GM18498 (cell line): ENCODE measurements around the gene BACH2.
"Not testable (repeated sequence)": the region's sequence is repeated elsewhere in the genome, so short reads cannot be mapped to it uniquely, and the experiment has no call there.

ENCODE experiments used
- ATAC-seq: cut with Tn5 transposase; IDR thresholded peaks from one replicate; pipeline ENCODE4 v1.9.1; 2021; ENCODE audit warnings: mild to moderate bottlenecking, moderate library complexity; ENCODE audit not compliant: unreplicated experiment

Gene BACH2

DNA sequence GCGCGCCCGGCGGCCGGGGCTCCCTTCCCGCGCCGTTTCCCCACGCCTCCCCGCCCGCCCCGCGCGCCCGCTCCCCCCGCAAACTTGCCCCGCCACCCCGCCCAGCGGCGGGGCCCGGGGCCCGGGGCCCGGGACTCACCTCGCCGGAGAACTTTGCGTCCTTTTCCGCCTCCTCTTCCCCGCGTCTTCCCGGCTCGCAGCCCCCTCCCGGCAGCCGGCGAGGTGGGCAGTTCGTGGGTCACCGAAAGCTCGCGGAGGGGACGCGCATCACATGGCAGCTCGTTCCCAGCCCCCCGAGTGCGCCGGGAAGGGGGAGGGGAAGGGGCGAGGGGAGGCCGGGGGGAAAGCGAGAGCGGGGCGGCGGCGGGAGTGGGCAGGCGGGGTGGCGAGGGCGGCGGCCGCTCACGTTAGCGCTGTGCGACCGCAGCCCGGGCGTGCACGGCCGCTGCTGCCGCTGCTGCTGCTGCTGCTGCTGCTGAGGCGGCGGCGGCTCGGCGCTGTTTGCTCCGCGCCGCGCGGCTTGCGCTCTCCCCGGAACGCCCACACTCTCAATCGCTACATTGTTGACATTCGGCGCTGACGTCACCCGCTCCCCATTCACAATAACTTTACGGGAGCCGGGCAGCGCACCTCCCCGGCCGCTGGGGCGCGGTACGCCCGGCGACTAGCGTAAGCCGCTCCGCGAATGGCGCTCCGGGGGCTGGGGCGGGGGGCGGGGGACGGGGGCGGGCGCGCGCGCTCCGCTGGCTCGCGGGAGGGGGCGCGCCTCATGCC is at the start of gene BACH2:
TSS of gene BACH2 (minus strand) at position 503 of the 774 bp plus-strand sequence. CDS start 287,999 bp downstream, outside the sequence.
- peak; percentile 75 for ATAC-seq

DNA sequence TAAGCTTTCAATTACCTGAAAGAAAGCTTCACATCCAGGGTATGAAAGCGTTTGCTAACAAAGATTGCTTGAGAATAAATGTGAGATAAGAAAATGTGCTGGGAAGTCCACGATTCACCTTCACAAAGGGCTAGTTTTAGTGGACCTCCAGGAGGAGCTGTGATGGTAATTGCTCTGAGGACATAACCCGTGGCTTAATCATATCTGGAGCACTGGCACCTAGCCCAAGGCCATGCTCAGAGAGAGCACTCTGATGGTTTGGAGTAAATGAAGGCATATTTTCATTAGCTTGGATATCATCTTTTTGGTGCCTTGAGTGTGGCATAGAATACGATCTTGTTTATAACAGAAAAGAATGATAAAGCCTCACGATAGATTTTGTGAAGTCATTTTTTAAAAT is 46.9 kb upstream of the BACH2 start:
- no peak for ATAC-seq

DNA sequence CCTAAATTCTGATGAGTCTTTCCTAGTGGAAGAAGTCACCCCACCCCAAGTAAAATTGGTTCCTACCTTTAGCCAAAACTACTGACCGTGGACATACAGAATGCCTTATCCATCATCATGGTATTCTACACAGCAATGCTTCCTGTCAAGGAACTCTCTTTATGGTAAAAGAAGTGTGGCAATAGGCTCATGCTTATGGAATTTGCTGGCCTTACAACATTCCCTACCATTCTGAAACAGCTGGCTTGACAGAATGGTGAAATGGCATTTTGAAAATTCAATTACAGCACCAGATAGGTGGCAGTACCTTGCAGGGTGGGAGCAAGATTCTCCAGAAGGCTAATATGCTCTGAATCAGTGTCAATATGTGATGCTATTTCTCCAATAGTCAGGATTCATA is 41.8 kb upstream of the BACH2 start:
- ATAC-seq: no peak

DNA sequence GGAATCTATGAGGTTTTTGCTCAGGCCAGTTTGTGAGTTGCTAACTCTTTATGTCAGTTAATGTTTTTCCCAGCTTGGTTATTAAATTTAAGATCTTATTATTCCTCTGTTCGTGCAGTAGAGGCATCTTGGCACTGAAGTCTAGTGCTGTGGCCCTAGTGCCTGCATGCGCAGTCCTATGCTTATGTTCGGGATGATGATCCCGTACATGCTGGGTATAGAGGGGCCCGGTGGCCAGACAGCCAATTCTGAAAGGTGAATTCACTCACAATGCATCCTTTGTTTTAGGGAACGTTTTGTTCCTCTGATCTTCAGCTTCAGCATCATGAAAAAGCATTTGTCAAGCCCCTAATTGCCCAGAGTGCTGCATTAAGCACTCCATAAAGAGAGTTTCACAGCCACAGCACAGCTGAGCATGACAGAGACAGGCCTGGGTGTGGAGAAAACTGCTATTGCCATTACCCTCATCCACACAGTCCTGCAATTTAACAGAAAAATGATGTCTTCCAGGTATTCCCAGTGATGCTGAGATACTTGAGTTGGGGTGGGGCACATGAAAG is 39.8 kb upstream of the BACH2 start:
- ATAC-seq: no peak

DNA sequence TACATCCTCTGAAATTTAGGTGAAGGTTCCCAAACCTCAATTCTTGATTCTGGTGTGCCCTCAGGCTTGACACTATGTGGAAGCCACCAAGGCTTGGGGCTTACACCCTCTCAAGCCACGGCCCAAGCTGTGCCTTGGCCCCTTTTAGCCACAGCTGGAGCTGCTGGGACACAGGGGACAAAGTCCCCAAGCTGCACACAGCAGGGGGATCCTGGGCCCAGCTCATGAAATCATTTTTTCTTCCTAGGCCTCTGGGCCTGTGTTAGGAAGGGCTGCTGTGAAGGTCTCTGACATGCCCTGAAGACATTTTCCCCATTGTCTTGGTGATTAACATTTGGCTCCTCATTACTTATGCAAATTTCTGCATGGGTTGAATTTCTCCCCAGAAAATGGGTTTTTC is 37.3 kb upstream of the BACH2 start:
- no peak for ATAC-seq

DNA sequence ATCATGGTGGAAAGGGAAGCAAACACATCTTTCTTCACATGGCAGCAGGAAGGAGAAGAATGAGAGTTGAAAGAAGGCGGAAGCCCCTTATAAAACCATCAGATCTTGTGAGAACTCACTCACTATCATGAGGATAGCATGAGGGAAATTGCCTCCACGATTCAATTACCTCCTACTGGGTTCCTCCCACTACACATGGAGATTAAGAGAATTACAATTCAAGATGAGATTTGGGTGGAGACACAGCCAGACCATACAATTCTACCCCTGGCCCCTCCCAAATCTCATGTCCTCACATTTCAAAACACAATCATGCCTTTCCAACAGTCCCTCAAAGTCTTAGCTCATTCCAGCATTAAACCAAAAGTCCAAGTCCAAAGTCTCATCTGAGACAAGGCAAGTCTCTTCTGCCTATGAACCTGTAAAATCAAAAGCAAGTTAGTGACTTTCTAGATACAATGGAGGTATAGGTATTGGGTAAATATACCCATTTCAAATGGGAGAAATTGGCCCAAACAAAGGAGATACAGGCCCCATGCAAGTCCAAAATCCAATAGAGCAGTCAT is 36.4 kb upstream of the BACH2 start:
- not testable (repeated sequence) for ATAC-seq

DNA sequence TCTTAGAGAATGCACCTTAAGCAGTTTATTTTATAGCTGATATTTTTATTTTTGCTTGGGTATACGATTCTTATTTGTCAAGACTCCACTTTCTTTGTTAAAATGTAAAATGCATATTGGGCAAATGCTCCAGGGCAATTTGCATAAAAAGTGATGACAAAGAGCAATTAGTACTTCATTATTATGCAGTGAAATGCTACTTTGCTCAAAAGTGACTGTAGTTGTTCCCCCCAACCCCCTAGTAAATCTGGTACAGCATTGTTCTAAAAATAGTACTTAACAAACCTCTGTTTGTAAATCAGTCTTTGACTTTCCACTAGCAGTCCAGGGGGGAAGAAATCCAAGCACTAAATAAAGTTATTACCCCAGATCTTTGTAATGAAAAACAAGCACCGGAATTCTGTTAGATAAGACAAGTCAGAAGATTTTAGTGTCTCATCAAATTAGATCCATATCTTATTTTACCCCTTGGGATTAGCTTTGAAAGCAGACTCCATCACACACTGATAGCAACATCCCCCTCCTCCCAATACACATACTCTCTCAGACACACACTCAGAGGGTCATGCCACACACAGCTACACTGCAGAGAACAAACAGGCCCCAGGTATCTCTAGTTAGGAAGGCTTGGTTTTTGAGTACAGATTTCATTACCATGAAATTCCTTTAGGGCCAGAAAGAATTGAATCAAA is 32.9 kb upstream of the BACH2 start:
- no peak for ATAC-seq

DNA sequence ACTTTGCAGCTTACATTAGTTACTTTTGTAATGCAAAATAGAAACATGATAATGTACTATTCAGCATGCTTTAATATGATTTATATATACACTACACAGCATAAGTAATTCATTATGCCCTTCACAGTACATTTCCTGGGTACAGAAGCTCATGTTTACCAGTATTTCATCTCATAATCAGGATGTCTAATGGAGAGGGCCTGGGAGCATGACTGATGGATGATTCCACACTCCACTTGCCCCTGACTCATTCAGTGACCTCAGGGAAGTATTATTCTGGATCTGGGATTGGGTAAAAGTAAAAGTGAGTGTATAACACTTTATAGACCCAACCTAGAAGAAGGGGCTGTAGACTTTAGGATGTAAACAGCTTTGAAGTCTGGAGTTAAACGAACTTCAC is 31.4 kb upstream of the BACH2 start:
- no peak for ATAC-seq

DNA sequence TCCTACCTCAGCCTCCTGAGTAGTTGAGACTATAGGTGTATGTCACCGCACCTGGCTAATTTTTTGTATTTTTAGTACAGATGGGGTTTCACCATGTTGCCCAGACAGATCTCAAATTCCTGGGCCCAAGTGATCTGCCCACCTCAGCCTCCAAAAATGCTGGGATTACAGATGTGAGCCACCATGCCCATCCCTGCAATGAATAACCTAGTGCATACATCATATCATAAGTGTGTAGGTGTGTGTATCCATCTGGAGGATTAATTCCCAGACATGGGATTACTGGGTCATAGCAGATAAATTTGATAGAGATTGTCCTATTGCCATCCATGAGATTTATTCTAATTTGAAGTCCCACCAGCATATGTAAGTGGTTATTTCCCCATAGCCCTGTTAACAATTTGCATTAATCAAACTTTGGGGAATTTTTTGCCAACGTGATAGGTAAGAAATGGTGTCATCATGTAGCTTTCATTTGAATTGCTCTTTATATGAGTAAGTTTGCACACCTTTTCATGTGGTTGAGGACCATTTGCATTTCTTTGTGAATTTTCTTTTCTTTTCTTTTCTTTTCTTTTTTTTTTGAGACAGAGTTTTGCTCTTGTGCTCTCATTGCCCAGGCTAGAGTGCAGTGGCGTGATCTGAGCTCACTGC is 29.9 kb upstream of the BACH2 start:
- no peak for ATAC-seq

DNA sequence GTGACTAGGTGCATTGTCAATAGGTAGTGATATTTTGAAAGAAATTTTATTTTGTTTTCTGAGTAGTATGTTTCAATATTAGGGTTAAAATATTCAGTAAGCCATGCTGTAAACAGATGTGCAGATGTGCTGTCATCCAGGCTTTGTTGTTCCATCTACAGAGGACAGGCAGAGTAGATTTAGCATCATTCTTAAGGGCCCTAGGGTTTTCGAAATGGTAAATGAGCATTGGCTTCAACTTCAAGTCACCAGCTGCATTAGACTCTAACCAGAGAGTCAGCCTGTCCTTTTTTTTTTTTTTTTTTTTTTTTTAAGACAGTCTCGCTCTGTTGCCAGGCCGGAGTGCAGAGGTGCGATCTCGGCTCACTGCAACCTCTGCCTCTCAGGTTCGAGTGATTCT is 27.1 kb upstream of the BACH2 start:
- ATAC-seq: no peak

DNA sequence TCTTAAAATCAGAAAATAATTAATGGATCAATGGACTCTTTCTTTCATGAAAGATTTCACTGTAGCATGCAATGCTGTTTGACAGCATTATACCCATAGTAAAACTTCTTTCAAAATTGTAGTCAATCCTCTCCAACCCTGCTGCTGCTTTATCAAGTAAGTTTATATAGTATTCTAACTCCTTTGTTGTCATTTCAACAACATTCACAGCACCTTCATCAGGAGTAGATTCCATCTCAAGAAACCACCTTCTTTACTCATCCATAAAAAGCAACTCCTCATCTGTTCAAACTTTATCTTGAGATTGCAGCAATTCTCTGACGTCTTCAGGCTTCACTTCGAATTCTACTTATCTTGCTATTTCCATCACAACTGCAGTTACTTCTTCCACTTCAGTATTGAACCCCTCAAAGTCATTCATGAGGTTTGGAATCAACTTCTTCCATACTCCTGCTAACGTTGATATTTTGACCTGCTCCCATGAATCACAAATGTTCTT is 26.4 kb upstream of the BACH2 start:
- ATAC-seq: no peak

DNA sequence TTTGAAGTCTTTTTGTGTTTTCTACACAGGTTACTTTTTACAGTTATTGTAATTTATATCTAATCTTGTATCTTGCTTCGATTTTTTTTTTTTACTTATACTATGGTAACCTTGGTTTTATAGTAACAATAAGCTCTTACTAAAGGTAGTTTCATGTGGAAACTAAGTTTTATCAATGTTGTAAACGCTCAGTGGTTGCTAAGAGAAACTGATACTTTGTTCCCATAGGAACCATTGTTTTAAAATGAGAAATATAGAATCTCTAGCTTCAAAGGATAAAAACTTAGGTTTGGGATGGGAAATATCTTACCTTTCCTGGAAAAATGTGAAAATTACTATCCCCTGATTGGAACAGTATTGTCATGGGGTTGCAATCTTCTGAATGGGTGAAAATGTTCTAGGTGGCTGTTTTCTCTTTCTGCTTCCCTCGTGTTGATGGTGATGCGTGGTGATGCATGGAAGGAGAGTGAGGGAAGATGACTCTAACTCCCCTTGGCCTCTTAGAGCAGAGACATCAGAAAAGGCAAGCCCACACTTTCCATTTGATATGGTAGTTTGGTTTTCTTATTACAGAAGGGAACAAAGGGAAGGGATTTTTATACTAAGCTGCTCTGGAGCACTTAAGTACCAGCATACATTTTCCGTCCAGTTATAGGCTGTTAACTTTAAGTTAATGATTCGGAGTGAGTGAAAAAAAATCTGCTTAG is 23.5 kb upstream of the BACH2 start:
- ATAC-seq: no peak

DNA sequence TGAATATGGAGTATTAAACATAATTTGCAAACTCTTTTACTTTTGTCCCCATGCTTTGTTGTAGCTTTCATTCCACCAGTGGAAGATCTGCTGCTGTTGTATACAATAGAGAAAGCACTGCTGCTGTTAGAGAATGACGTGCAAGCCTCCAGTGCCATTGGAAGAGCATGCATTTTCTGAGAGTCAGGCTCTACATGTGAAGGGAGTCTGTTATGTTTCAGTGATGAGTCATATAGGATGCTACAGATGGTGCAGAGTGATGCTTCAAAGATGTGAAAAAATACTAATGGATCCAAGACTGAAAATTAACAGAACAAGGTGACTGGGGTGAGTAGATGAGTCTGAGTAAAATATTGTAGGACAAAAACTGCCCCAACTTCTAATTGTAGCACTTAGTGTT is 22.4 kb upstream of the BACH2 start:
- no peak for ATAC-seq

DNA sequence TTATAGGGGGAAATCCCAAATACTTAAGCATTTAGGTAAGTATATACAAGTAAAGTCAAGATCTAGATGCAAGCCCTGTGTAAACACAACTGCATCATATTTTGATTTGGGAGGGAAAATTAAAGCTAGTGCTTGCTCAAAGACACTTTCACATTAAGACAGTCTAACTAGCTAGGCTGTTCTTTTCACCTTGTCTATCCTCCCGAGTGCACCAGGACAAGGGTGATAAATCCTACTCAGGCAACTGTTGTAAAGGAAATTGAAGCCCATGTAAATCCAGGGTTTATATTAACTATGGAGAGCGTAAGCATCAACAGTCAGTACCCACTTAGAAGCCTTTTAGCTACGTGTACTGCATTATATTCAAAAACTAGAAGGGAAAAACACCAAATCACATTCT is 19.3 kb upstream of the BACH2 start:
- no peak for ATAC-seq

DNA sequence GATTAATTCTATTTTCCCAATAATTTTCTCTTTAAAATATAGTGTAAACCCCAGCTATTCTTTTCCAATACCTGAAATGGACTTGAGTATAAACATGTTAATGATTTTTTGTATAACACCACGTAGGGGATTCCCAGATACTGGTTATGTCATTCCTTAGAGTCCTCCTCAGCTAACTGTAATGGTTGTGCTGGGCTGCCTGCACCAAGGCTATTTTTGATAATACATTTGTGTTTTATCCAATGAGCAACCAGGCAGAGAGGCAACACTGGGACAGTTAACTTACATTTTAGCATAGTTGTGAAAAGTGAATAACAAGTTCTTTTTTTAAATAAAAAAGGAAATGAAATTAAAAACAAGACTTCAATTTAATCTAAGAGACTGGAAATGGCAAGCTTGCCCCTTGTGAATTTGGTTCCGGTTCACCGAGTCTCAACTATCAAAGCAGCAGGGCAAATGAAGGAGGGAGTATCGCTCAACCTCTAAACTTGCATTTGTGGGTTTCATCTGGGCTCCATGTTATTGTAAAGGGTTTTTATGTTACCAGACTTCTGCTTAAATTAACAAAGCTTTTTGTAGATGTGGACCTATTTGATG is 18.8 kb upstream of the BACH2 start:
- no peak for ATAC-seq

DNA sequence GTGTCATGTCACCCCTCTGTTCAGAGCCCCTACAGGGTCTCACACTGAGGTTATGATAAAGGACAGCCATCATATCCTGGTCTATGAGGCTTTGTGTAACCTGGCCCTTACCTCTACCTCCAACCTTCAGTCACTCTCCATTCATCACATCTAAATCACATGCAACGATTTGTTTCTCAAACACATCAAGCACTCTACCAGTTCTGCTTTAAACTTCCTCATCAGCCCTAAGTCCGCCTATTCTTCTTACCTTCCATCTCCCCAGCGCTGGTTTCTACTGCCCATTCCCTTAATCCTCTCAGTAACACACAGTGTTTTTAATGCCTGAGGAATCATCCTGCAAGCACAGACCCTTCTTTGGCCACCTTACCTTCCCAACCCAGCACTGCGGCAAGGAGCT is 17.9 kb upstream of the BACH2 start:
- no peak for ATAC-seq

DNA sequence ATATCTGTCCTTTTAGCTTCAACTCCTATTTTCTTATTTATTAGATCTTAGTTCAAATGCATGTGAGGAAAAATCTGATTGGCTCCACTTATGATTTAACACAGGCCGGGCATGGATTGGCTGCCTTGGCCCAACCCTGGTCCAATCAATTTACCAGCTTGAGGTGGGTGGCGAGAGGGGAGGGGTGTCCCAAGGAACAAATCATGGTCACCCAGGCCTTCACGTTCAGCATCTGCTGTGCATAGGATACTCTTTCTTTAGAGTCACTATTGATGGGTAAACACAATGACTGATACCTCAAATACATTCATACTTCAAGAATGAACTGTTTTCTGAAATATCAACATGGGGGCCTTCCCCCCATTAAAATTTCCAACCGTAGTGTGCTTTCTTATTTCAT is 14.9 kb upstream of the BACH2 start:
- ATAC-seq: no peak

DNA sequence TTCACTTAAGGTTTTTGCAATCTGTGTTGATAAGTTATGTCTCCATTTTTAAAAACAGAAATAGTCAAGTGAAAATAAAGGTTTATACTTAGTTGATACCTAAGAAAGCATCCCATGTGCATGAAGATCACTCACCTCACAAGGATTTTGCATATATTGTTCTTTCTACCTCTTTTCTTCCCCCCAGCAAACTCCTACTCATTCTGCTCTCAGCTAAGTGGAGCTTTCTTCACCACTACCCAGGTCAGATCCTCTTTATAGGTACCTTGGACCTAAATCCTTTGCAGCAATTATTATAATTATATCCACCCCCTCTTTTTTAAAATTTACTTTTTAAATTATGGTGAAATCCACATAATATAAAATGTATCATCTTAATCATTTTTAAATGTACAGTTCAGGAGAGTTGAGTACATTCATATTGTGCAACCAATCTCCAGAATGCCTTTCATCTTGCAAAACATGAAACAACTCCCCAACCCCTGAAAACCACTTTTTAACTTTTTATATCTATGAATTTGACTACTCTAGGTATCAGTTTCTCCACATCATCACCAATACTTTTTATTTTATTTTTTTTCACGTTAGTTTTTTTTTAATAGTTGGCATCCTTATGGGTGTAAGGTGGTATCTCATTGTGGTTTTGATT is 9.3 kb upstream of the BACH2 start:
- no peak for ATAC-seq

DNA sequence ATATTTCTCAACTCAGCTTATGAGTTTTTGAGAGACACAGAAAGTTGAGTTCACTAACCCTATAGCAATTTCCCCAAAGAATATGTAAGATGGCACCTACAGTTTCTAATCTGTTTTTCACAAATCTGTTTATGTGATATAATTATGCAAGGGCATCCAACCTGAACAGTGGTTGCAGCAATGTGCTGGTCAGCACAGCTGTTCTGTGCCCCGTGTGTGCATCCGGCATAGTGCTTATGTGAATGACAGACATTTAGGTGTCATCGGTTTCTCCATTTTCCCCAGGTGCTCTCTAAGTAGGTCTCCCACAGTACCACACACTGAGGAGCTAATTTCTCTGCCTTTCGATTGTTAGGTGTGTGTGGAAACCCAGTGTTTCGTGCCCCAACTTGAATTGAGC is 7.7 kb upstream of the BACH2 start:
- no peak for ATAC-seq

DNA sequence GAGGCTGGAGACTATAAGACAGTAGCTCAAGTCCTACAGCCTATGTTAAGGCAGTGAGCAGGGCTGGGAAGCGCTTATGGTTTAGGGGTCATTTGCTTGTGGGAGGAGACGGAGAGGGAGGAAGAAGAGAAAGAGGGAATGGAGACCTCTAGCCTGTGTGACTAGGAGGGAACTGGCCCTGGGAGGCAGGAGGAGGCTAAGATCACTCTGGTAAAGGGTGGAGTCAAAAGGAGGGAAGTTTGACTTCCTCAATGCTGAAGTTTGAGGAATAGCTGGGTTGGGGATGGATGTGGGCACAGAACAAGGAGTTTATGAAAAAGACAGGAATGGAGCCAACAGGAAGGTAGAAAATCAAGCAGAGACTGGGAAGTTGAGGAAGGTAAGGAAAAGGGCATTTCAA is 6.4 kb upstream of the BACH2 start:
- no peak for ATAC-seq
